ENCODE data around the gene SLIT3.

SLIT3 gene

DNA sequence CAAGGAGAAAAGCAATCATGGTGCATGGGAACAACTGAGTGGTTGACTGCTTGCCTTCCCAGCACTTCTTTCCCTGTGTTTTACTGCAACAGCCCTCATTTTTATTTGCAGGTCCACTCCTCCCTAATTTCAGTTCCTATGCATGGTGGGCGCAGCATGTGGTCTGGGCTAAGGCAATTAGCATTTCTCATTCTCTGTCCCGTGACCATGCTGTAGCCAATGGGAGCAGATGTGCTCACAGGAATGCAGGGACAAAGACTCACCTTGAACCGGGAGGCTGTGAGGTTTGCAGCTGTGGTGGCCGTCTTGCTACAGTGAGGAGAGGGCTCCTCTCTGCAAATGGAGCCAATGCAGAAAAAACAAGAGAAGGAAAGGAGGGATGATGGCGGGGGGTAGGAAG is 315.5 kb downstream of the SLIT3 start:
- H3K27me3 Mint-ChIP-seq, result peaks cover 0 to 11% of the 10 kb centered on the region in 2 donors
- no peak for ATAC-seq (replicated peaks)

DNA sequence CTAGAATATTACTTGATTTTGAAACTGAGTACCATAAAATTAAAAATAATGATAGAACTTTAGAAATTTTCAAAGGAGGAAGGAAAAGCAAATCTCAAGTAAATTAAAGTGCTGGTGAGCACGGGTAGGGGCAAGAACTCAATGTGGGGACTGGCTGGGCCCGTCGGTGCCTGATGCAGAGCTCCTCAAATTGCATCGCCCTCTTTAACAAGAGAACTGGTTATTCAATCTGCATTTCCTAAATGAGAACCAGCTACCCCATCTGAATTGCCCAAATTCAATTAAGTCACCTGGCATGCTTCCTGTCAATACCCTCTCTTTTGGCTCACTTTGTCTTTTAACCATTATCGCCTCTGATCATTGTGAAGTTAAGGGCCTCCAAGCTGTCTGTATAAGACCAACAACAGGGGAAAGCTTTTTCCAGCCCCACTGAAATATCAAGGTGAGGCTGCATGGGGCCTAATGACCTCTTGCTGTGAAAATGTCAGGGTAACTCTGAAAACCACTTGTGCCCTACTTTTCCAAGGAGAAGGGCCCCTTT is 316.7 kb downstream of the SLIT3 start:
- no peak for DNase-seq
- H3K27ac Mint-ChIP-seq, result no peak overlapping the region
- no peaks in the 10 kb centered on the region for H3K9me3 Mint-ChIP-seq
- H3K27me3 Mint-ChIP-seq, result peaks cover 5 to 11% of the 10 kb centered on the region in 2 donors
- no peaks in the 10 kb centered on the region for H3K36me3 Mint-ChIP-seq
- H3K4me1 Mint-ChIP-seq, result no peaks in the 10 kb centered on the region
- no peak for ATAC-seq (replicated peaks)
- no peak overlapping the region for H3K4me3 Mint-ChIP-seq

More for the DNA sequence above, 315.5 kb downstream of the SLIT3 start:
- Mint-ChIP-seq H3K4me1 (peaks cover 0 to 2% of the 10 kb centered on the region in 2 donors), H3K27ac (no peak overlapping the region), H3K4me3 (no peak overlapping the region), H3K9me3 (no peaks in the 10 kb centered on the region), H3K36me3 (no peaks in the 10 kb centered on the region)
- DNase-seq, result no peak

GRCh38 chr5:168979135-168979534 is 321.8 kb downstream of the SLIT3 start:
- ATAC-seq (replicated peaks), result no peak
- Mint-ChIP-seq H3K4me3 (no peak overlapping the region), H3K9me3 (no peaks in the 10 kb centered on the region), H3K27me3 (peaks cover 14 to 19% of the 10 kb centered on the region in 2 donors), H3K4me1 (no peaks in the 10 kb centered on the region), H3K36me3 (no peaks in the 10 kb centered on the region), H3K27ac (no peak overlapping the region)
- DNase-seq, result no peak

DNA sequence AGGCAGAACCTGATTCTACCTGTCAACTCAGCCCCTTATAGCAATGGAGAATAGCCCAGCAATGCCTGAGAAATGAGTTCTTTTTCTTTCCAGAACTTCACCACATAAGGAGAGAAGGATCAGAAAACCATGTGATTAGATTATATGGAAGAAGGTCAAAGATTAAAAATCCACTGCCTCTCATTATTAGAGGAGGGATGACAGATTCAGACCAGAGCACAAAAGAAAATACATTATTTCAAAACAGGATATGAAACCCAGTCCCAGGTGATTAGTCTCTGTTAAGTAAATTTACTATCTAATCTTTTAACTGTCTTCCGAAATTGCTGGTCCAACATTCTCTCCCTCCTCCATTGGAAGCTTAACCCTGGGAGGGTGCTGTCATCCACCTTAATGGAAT is 322.4 kb downstream of the SLIT3 start:
- DNase-seq, result no peak
- Mint-ChIP-seq H3K4me1 (no peaks in the 10 kb centered on the region), H3K36me3 (no peaks in the 10 kb centered on the region), H3K9me3 (no peaks in the 10 kb centered on the region), H3K27ac (no peak overlapping the region), H3K4me3 (no peak overlapping the region), H3K27me3 (peaks cover 21 to 23% of the 10 kb centered on the region in 2 donors)
- ATAC-seq (replicated peaks), result no peak

DNA sequence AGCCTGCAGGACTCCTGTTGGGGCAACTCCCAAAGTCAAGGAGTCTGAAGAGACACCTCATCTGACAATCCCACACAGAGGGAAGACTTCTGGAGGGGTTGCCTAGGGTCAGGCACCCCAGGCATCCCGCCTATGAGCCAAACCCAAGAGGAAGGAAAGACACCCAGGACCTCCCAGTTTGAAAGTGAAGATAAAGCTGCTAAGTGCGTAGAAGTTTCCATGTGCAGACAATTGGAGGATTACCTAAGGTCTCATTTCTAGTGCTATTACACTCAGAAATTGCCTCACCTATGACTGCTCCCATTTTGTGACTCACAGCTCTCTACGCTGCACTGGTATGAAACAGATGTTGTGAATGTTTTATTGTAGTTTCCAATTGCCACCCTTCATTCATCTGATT is 322.9 kb downstream of the SLIT3 start:
- Mint-ChIP-seq H3K36me3 (no peaks in the 10 kb centered on the region), H3K27me3 (peaks cover 22 to 25% of the 10 kb centered on the region in 2 donors), H3K4me3 (no peak overlapping the region), H3K4me1 (no peaks in the 10 kb centered on the region), H3K27ac (no peak overlapping the region), H3K9me3 (no peaks in the 10 kb centered on the region)
- DNase-seq, result no peak
- ATAC-seq (replicated peaks), result no peak

DNA sequence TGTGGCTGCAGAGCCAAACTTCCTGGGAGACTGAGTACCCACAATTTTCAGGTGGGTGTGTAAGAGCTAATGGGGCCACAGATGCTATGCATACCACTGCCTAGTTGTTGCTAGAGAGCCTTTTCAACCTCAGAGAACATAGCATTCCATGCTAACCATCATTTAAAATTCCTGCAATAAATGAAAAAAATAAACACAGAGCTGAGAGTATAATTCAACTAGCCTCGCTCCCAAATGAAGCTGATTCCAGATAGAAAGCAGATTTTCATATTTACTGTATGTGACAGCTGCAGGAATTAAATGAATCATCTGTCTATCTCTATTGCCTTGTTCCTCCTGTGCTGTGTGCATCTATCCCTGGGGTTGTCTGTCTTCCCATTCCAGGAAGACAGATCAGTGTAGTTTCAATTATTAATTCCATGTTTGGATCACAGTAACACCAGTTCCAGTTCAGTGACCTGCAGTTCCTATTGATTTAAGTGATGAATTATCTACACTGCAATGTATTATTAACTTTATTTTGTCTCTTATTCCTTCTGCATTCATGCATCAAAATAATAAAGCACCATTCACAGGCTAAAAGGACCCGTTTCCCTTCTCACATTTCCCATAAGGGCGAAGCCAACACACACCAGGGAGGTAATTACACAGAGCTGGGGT is 324.5 kb downstream of the SLIT3 start:
- ATAC-seq (replicated peaks), result no peak
- no peak overlapping the region for H3K4me3 Mint-ChIP-seq
- H3K9me3 Mint-ChIP-seq, result no peaks in the 10 kb centered on the region
- H3K27ac Mint-ChIP-seq, result no peak overlapping the region
- H3K4me1 Mint-ChIP-seq, result no peaks in the 10 kb centered on the region
- no peak for DNase-seq
- no peaks in the 10 kb centered on the region for H3K36me3 Mint-ChIP-seq
- peaks cover 27 to 31% of the 10 kb centered on the region in 2 donors for H3K27me3 Mint-ChIP-seq

DNA sequence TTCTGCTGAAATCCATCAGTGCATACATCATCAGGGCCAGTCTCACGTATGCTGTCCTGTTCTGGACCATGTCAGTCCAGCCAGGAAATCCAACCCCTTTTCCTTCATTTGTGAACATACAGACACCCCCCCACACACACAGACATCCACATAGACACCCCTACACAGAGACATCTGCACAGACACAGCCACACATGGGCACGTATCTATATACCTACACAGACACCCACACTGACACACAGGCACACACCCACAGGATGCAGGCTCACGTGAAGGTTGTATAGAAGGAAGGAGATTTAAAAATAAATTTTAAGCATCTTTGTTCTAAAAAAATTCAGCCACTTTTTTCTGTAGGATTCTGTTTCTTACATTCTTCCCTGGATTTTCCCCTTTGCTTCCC is 325.6 kb downstream of the SLIT3 start:
- no peak for ATAC-seq (replicated peaks)

DNA sequence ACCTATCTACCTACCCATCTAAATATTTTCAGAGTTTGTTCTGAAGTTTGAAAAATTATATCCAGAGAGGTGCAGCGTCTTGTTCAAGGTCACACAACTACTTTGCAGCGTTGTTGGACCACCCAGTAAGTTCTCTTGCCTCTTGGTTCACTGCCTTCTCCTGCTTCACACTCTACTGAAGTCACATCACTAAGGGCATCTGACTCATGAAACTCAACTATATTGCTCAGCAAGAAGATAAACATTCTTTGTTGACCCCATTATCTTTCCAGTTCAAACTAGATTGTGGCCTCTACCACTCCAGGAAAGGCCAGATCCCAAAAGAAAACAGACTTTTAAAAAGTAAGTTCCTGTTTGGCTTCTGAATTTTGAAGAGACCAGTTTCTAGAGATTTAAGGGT is 326.9 kb downstream of the SLIT3 start:
- Mint-ChIP-seq H3K4me3 (no peak overlapping the region), H3K4me1 (no peaks in the 10 kb centered on the region), H3K9me3 (no peaks in the 10 kb centered on the region), H3K27me3 (peaks cover 26 to 31% of the 10 kb centered on the region in 2 donors), H3K36me3 (no peaks in the 10 kb centered on the region), H3K27ac (no peak overlapping the region)
- no peak for DNase-seq
- no peak for ATAC-seq (replicated peaks)

More for the DNA sequence above, 325.6 kb downstream of the SLIT3 start:
- Mint-ChIP-seq H3K4me3 (no peak overlapping the region), H3K36me3 (no peaks in the 10 kb centered on the region), H3K9me3 (no peaks in the 10 kb centered on the region), H3K4me1 (no peaks in the 10 kb centered on the region), H3K27me3 (peaks cover 31% of the 10 kb centered on the region in 2 donors), H3K27ac (no peak overlapping the region)
- DNase-seq, result no peak

GRCh38 chr5:168972731-168973130 is 328.2 kb downstream of the SLIT3 start:
- no peaks in the 10 kb centered on the region for H3K9me3 Mint-ChIP-seq
- H3K27ac Mint-ChIP-seq, result no peak overlapping the region
- no peak for DNase-seq
- no peak overlapping the region for H3K4me3 Mint-ChIP-seq
- H3K36me3 Mint-ChIP-seq, result no peaks in the 10 kb centered on the region
- peaks cover 26 to 31% of the 10 kb centered on the region in 2 donors for H3K27me3 Mint-ChIP-seq
- no peak for ATAC-seq (replicated peaks)
- H3K4me1 Mint-ChIP-seq, result no peaks in the 10 kb centered on the region

- peaks cover 26 to 31% of the 10 kb centered on the region in 2 donors for H3K27me3 Mint-ChIP-seq
- H3K4me1 Mint-ChIP-seq, result no peaks in the 10 kb centered on the region
Observed at GRCh38 chr5:168971100-168971499, 329.8 kb downstream of the SLIT3 start.

DNA sequence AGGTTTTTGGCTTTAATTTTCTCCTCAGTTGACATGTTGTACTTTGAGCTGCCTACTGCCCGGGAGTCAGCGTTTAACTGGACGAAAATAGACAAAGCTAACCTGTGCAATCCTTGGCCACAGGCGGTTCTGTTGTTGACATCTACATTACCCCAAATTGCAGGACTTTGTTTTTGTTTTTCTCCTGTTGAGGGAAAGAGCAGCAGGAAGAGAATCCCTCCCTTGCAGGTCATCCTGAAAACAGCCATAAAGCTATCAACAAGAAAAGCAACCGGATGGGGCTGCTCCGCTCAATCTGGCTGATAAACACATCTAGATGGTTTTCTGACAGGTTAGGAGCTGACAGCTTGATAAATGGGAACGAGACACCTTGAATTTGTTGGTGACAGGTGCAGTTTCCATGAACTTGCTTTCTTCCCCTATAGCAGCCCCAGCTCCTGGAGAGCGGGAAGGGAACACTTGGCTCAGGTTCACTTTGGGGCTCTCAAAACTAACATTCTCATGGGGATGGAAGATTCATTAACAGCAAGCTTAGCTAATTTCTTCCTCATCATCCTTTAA is 331.5 kb downstream of the SLIT3 start:
- no peak for ATAC-seq (replicated peaks)
- DNase-seq, result no peak
- Mint-ChIP-seq H3K27me3 (peaks cover 12 to 17% of the 10 kb centered on the region in 2 donors), H3K36me3 (no peaks in the 10 kb centered on the region), H3K27ac (no peak overlapping the region), H3K9me3 (no peaks in the 10 kb centered on the region), H3K4me3 (no peak overlapping the region), H3K4me1 (no peaks in the 10 kb centered on the region)

More at GRCh38 chr5:168971100-168971499, 329.8 kb downstream of the SLIT3 start:
- no peak overlapping the region for H3K27ac Mint-ChIP-seq
- no peaks in the 10 kb centered on the region for H3K9me3 Mint-ChIP-seq
- H3K4me3 Mint-ChIP-seq, result no peak overlapping the region
- DNase-seq, result no peak
- ATAC-seq (replicated peaks), result no peak
- no peaks in the 10 kb centered on the region for H3K36me3 Mint-ChIP-seq

DNA sequence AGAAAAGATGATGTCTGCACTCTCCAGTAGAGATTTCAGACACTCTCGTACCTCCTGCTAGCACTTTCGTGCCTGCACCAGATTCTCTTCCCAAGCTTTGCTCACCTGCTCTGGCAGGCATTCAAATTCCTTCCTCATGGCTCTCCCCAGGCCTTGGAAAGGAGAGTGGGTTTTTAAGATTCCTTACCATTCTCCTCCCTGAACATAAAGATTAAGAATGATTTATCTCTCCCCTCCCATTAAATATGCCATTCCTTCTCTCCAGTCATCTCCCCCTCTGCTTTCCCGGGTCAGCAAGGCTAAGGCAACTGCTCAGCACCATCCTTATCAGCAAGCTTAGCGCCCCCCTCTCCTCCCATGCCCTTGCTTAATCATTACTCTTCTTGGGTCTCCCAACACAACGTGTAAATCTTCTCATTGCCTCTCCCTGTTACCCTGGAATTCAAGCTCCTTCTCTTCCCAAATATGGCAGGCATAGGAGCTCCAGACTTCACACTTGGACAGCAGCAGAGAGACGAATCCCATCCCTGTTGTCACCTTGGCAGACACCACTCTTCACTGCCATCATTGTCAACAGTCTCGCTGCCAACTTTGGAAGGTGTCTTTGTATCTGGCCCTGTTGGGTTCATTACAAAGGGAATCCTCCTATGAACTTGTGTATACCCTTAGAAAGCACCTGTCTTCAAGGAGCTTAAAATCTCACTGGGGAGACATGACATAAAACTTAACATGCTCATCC is 332.9 kb downstream of the SLIT3 start:
- ATAC-seq (replicated peaks) (no peak), DNase-seq (no peak)
- Mint-ChIP-seq H3K27me3 (peaks cover 6 to 9% of the 10 kb centered on the region in 2 donors), H3K9me3 (no peaks in the 10 kb centered on the region), H3K36me3 (no peaks in the 10 kb centered on the region), H3K4me1 (no peaks in the 10 kb centered on the region), H3K4me3 (no peak overlapping the region), H3K27ac (no peak overlapping the region)

DNA sequence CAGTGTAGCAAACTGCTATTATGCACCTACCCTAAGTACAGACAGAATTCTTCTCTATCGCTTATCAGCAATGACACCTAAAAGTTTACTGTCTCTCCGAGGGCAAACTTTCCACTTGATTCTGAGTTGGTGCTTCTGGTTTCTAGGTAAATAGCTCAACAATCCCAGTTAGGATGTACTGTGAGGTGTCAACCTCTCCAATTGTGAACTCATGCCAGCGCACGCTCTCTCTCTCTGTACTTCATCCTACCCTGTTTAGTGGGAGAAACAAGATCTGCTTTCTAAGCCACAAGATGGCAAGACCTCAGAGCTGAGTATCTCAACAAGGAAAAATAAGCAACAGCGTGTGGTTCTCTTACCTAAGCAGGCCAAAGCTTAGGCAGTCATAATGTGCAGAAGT is 335.3 kb downstream of the SLIT3 start:
- no peaks in the 10 kb centered on the region for H3K9me3 Mint-ChIP-seq
- peaks cover 0 to 2% of the 10 kb centered on the region in 2 donors for H3K27me3 Mint-ChIP-seq
- DNase-seq (no peak), ATAC-seq (replicated peaks) (no peak)
- H3K27ac Mint-ChIP-seq, result no peak overlapping the region
- no peaks in the 10 kb centered on the region for H3K36me3 Mint-ChIP-seq
- no peak overlapping the region for H3K4me3 Mint-ChIP-seq
- no peaks in the 10 kb centered on the region for H3K4me1 Mint-ChIP-seq

- Mint-ChIP-seq H3K4me1 (no peaks in the 10 kb centered on the region), H3K4me3 (no peak overlapping the region), H3K27me3 (no peaks in the 10 kb centered on the region), H3K9me3 (no peaks in the 10 kb centered on the region), H3K27ac (no peak overlapping the region), H3K36me3 (no peaks in the 10 kb centered on the region)
- ATAC-seq (replicated peaks), result no peak
- DNase-seq, result no peak
Observed at GRCh38 chr5:168964182-168964581, 336.8 kb downstream of the SLIT3 start.

DNA sequence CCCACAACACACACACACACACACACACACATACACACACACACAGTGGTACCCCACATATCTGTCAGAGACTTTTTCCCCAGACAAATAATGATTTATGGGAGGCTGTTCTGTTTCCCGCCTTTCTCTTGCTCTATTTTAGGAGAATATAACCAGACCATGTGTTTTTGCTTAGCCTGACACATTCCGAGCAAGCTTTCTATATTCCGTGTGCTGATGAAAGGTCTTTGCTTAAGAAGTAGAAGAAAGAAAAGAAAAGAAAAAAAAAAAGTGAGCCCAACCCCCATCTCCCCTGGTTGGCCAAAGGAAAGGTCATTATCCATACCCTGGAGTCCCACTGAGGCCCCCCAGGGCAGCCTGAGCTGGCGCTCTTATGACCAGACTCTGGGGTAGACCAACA is 338.6 kb downstream of the SLIT3 start:
- no peaks in the 10 kb centered on the region for H3K4me1 Mint-ChIP-seq
- no peaks in the 10 kb centered on the region for H3K36me3 Mint-ChIP-seq
- ATAC-seq (replicated peaks) (no peak), DNase-seq (no peak)
- no peaks in the 10 kb centered on the region for H3K9me3 Mint-ChIP-seq
- H3K27me3 Mint-ChIP-seq, result no peaks in the 10 kb centered on the region
- no peak overlapping the region for H3K27ac Mint-ChIP-seq
- H3K4me3 Mint-ChIP-seq, result no peak overlapping the region
